ENCODE results near the gene PGC.

GRCh38 chr6:41695825-41696224 lies 51.4 kb downstream of the PGC start:
- TF ChIP-seq CTCF (IDR thresholded peaks at IDR 0.05) (no peak), EZH2 (IDR thresholded peaks at IDR 0.05; ENCODE audit: borderline replicate concordance, insufficient read depth, low read depth, low read length, poor library complexity, severe bottlenecking) (no peak)
